Ishikawa (cell line): ENCODE results near the gene SEMA3D.

Source experiments
- CEBPB ChIP-seq: IDR thresholded peaks from 2 replicates; pipeline ENCODE4 v1.6.1; 2012
- CREB1 ChIP-seq: IDR thresholded peaks from 2 replicates; pipeline ENCODE4 v1.6.1; 2012; ENCODE audit warnings: low read depth
- EGR1 ChIP-seq: IDR thresholded peaks from 2 replicates; pipeline ENCODE4 v1.6.1; 2012
- EP300 ChIP-seq: IDR thresholded peaks from 2 replicates; pipeline ENCODE4 v1.6.1; 2012; ENCODE audit warnings: borderline replicate concordance
- FOXM1 ChIP-seq: IDR thresholded peaks from 2 replicates; pipeline ENCODE4 v1.6.1; 2012; ENCODE audit warnings: low read depth, borderline replicate concordance
- NFIC ChIP-seq: IDR thresholded peaks from 2 replicates; pipeline ENCODE4 v1.6.1; 2012
- RAD21 ChIP-seq: IDR thresholded peaks from 2 replicates; pipeline ENCODE4 v1.6.1; 2012; ENCODE audit warnings: low read depth
- TAF1 ChIP-seq: IDR thresholded peaks from 2 replicates; pipeline ENCODE4 v1.6.1; 2012; ENCODE audit warnings: low read depth, mild to moderate bottlenecking
- TCF12 ChIP-seq: IDR thresholded peaks from 2 replicates; pipeline ENCODE4 v1.6.1; 2012; ENCODE audit warnings: low read depth
- TEAD4 ChIP-seq: IDR thresholded peaks from 2 replicates; pipeline ENCODE4 v1.6.1; 2012
- YY1 ChIP-seq: IDR thresholded peaks from 2 replicates; pipeline ENCODE4 v1.6.1; 2012; ENCODE audit warnings: low read depth
- ZBTB7A ChIP-seq: IDR thresholded peaks from 2 replicates; pipeline ENCODE4 v1.6.1; 2012; ENCODE audit warnings: low read depth
- TF ChIP-seq, protein P1 (sequence below): IDR thresholded peaks from 2 replicates; pipeline ENCODE4 v1.6.1; 2012
- TF ChIP-seq, protein P2 (sequence below): IDR thresholded peaks from 2 replicates; pipeline ENCODE4 v1.6.1; 2012; ENCODE audit warnings: low read depth, mild to moderate bottlenecking
- TF ChIP-seq, protein P3 (sequence below): IDR thresholded peaks from 2 replicates; pipeline ENCODE4 v1.6.1; 2012

SEMA3D gene

DNA sequence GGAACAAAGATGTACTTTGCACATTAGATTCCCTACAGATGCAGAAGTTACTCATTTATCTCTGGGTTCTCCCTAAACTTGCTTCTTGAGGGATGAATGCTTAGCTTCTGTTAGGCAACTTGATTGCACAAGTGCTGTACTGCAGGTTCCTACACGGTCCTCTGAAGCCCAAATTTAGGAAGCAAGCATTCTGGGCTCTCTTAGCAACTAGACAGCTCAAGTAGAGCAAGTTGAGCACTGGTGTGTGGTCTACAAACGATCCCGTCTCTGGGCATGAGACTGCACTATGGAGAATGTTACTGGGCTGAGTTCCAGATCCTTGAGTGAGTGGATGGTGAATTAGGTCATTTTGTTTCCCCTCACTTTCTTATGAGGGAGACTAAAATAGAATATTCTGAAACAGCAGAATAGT lies 14.3 kb downstream of the SEMA3D start:
- TF ChIP-seq CREB1 (no peak), TCF12 (no peak), ZBTB7A (no peak), FOXM1 (no peak), TEAD4 (no peak), CEBPB (no peak)

DNA sequence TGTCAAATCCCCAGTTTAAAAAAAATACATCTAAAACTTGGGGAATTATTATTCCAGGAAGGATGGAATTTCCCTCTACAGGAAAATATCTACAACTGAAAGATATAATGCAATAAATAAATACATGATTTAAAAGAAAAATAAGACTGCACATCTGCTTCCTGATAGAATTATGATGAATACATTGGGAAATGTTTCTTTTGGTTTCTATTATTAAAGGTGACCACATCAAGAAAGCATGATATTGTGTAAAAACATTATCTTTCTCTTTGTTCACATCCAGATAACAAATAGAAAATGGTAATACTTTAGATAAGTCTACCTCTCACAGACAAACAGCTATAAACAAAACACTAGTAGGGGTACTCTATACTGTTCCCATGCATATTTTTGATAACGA lies 19.2 kb downstream of the SEMA3D start:
- no peak for TF ChIP-seq EP300
- TF ChIP-seq ZBTB7A: no peak
- TF ChIP-seq CREB1: no peak
- no peak for TF ChIP-seq YY1
- TF ChIP-seq FOXM1: no peak
- TF ChIP-seq, protein P1, sequence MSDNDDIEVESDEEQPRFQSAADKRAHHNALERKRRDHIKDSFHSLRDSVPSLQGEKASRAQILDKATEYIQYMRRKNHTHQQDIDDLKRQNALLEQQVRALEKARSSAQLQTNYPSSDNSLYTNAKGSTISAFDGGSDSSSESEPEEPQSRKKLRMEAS: no peak
- TF ChIP-seq NFIC: no peak
- no peak for TF ChIP-seq TAF1
- no peak for TF ChIP-seq TCF12
- TF ChIP-seq CEBPB: no peak
- TF ChIP-seq TEAD4: no peak
- no peak for TF ChIP-seq RAD21
- TF ChIP-seq, protein P2, sequence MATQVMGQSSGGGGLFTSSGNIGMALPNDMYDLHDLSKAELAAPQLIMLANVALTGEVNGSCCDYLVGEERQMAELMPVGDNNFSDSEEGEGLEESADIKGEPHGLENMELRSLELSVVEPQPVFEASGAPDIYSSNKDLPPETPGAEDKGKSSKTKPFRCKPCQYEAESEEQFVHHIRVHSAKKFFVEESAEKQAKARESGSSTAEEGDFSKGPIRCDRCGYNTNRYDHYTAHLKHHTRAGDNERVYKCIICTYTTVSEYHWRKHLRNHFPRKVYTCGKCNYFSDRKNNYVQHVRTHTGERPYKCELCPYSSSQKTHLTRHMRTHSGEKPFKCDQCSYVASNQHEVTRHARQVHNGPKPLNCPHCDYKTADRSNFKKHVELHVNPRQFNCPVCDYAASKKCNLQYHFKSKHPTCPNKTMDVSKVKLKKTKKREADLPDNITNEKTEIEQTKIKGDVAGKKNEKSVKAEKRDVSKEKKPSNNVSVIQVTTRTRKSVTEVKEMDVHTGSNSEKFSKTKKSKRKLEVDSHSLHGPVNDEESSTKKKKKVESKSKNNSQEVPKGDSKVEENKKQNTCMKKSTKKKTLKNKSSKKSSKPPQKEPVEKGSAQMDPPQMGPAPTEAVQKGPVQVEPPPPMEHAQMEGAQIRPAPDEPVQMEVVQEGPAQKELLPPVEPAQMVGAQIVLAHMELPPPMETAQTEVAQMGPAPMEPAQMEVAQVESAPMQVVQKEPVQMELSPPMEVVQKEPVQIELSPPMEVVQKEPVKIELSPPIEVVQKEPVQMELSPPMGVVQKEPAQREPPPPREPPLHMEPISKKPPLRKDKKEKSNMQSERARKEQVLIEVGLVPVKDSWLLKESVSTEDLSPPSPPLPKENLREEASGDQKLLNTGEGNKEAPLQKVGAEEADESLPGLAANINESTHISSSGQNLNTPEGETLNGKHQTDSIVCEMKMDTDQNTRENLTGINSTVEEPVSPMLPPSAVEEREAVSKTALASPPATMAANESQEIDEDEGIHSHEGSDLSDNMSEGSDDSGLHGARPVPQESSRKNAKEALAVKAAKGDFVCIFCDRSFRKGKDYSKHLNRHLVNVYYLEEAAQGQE: no peak
- TF ChIP-seq EGR1: no peak
- TF ChIP-seq, protein P3, sequence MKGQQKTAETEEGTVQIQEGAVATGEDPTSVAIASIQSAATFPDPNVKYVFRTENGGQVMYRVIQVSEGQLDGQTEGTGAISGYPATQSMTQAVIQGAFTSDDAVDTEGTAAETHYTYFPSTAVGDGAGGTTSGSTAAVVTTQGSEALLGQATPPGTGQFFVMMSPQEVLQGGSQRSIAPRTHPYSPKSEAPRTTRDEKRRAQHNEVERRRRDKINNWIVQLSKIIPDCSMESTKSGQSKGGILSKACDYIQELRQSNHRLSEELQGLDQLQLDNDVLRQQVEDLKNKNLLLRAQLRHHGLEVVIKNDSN: no peak

DNA sequence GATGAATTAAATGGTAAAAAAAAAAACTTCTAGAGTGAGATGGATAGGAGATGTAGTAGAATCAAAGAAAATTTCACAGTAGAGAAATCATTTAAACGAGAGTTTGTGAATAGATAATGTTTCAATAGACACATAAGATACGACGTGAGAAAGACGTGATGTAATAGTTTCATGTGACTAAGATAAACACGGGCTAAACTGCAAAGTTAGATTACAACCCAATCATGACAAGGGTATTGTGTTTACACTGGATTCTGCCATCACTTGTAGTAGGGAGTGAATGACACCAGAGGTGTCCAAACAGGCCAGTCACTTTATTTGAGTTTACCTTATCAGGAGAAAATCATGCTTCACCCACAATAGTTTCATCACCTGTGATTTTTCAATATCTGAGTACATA lies 21.6 kb downstream of the SEMA3D start:
- TF ChIP-seq YY1 (no peak), NFIC (no peak), CREB1 (no peak), EGR1 (no peak), FOXM1 (no peak), EP300 (no peak), TAF1 (no peak), TCF12 (no peak), ZBTB7A (no peak), CEBPB (no peak), TEAD4 (no peak), RAD21 (no peak)
- TF ChIP-seq, protein P2: no peak
- TF ChIP-seq, protein P1: no peak
- TF ChIP-seq, protein P3: no peak

DNA sequence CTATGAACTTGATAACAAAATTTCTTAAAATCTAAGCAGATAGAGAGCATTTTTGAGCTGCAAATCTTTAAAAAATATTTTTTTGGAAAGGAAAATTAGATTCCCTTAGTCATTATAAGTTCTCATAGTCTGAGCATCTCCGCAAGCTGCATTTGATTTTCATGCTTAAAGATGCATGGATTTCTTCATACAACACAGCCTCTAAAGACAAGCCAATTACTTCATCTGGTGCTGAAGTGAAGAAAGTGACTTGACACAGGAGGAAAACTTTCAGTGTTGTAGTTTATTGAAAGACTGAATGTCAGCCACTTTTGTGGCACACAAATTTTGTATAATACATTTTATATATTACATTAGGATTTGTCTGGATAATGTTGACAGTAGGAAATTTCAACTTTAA lies 22.5 kb downstream of the SEMA3D start:
- TF ChIP-seq ZBTB7A: no peak

DNA sequence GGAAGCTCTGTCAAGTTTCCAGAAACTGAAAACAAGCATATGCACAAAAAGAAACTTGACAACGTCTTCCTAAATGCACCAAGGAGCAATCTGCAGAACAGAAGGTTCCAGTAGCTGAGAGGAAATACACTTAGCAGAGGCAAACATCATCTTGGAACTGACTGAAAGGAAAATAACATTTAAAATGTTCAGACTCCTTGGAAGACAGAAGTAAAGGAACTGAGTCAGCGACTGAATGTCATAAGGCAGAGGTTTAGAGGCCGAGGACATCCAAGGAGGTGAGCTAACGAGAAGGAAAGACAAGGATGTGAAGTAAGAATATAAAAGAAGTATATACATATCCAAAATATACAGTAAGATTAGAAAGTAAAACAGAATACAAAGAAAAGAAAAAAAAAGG lies 24.1 kb downstream of the SEMA3D start:
- TF ChIP-seq TEAD4 (no peak), TCF12 (no peak), EGR1 (no peak), CEBPB (no peak), YY1 (no peak), ZBTB7A (no peak), NFIC (no peak), TAF1 (no peak)
- TF ChIP-seq, protein P2: no peak
- TF ChIP-seq, protein P3: no peak
